Omental fat pad (tissue), 4 donors: ENCODE measurements around the gene KRT76. TPM values are rescaled to one million over a fixed set of nuclear protein-coding genes. Genes with fewer than 3 reads are reported as not detected.
"Not testable (repeated sequence)": the region's sequence is repeated elsewhere in the genome, so short reads cannot be mapped to it uniquely, and the experiment has no call there.

Experiments used
- ATAC-seq: fragments of 150-250 bp; one replicate; pipeline ENCODE4 v1.9.1; 2016; ENCODE audit warnings: mild to moderate bottlenecking, moderate library complexity; ENCODE audit not compliant: low FRiP score
- DNase-seq: peaks from one replicate; pipeline ENCODE4 v3.0.0-alpha.2; 2019; ENCODE audit warnings: low spot score
- total RNA-seq, 4 donors: library from RNA; depleted of rRNA; stranded (reverse); fragments of >200 nt; gene quantifications; one replicate each; pipeline ENCODE4 v1.1.0, GENCODE V29; 2016
- TF ChIP-seq, protein P1 (sequence below), 3 donors: fragments of 450-650 bp; IDR thresholded peaks; one replicate each; pipeline ENCODE4 v1.5.1; 2016 to 2017; ENCODE audit warnings: antibody characterized with exemption in 3 of 3, mild to moderate bottlenecking in 3 of 3, moderate library complexity in 2 of 3

The KRT76 gene
- total RNA-seq, 4 donors from 2014 or later, result not detected

DNA sequence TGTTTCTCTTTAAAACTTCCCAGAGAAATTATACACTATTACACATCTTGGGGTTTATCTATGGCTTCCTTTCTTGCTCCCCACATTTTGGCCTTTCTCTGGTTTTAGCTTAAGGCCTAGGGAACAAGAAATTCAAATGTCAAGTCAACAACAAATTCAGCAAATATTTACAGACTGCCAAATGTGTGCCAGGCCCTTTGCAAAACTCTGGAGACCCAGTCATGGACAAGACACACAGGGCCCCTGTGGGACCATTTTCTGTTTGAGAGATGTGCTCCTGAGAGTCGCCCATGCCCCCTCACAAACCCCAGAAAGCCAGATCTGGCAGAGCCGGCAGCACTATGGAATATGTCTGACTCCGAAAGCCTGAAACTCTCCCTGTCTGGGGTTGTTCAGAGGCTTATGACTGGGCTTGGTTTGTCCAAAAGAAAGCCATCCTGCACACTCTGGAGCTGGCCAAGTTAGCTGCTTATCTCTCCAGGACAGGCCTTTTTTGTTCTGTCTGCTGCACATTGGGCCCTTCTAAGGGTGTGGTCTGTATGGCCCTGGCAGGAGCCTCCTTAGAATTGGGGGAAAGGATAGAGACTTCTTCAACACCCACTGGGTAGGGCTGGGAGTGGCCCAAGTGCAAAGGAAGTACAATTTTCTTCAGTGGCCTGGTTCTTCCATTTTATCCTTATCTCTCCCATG is 19.8 kb upstream of the KRT76 start:
- DNase-seq, result no peak
- no peak for ATAC-seq
- TF ChIP-seq, protein P1, sequence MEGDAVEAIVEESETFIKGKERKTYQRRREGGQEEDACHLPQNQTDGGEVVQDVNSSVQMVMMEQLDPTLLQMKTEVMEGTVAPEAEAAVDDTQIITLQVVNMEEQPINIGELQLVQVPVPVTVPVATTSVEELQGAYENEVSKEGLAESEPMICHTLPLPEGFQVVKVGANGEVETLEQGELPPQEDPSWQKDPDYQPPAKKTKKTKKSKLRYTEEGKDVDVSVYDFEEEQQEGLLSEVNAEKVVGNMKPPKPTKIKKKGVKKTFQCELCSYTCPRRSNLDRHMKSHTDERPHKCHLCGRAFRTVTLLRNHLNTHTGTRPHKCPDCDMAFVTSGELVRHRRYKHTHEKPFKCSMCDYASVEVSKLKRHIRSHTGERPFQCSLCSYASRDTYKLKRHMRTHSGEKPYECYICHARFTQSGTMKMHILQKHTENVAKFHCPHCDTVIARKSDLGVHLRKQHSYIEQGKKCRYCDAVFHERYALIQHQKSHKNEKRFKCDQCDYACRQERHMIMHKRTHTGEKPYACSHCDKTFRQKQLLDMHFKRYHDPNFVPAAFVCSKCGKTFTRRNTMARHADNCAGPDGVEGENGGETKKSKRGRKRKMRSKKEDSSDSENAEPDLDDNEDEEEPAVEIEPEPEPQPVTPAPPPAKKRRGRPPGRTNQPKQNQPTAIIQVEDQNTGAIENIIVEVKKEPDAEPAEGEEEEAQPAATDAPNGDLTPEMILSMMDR (IDR thresholded peaks at IDR 0.05), result no peak

DNA sequence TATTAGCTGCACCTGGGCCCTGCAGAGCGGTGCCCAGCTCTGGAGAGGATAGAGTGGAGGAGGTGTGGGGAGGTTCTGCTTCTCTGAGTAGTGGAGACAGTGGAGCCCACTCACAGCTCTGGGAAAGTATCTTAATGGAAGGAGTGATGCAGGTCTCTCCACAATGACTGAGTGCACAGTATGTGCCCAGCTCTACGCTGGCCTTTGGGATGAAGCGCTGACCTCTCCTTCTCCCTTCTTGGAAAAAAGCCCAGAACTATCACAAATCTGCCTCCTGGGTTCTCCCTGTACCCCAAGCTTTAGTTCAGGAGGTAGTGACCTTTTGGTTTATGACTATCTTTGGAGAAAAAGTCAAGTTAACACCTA is 19.3 kb upstream of the KRT76 start:
- DNase-seq (no peak), ATAC-seq (no peak)
- TF ChIP-seq, protein P1 (IDR thresholded peaks at IDR 0.05), result no peak

DNA sequence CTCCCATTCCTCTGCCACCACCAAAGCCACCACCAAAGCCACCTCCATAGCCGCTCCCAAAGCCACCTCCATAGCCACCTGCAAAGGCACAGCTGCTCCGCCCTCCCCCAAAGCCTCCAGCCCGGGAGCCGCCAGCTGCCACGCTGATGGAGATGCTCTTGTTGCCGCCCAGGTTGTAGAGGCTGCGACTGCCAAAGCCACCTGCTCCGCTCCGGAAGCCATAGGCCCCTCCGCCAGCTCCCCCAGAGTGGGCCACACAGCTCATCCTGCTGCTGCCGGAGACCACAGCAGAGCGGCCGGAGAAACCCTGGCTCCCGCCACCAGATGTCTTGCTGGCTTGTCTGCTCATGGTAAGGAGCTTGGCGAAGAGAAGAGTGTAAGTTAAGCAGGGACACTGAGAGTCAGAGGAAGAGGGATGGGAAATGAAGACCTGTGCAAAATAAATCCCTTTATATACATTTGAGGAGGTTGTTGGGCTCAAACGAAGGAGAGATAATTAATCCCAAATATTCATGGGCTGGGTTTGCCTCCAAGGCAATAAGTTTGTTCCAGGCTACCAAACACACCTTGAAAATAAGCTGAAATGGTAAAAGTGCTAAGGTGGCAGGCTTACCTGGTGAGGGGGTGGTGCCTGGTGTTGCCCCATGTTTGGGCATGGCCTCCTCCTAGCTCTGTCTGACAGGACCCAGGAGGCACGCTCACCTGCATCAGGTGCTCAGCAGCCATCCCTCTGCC is 18.7 kb upstream of the KRT76 start, which contains the start of gene KRT3:
Gene KRT3 (minus strand): TSS at position 424 of the 735 bp plus-strand sequence. CDS start 75 bp downstream, at position 349.
- ATAC-seq, result no peak
- TF ChIP-seq, protein P1 (IDR thresholded peaks at IDR 0.05), result no peak
- no peak for DNase-seq

DNA sequence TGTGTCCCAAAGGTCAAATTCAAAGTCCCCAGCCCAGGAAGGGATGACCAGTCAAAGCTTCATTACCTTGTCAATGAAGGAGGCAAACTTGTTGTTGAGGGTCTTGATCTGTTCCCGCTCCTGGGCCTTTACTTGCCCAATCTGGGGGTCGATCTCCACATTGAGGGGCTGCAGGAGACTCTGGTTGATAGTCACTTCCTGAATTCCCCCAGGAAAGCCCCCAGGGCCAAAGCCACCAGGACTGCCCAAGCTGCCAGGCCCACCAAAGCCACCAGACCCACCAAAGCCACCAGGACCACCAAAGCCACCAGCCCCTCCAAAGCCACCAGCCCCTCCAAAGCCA is 18.2 kb upstream of the KRT76 start:
- not testable (repeated sequence) for DNase-seq, ATAC-seq

DNA sequence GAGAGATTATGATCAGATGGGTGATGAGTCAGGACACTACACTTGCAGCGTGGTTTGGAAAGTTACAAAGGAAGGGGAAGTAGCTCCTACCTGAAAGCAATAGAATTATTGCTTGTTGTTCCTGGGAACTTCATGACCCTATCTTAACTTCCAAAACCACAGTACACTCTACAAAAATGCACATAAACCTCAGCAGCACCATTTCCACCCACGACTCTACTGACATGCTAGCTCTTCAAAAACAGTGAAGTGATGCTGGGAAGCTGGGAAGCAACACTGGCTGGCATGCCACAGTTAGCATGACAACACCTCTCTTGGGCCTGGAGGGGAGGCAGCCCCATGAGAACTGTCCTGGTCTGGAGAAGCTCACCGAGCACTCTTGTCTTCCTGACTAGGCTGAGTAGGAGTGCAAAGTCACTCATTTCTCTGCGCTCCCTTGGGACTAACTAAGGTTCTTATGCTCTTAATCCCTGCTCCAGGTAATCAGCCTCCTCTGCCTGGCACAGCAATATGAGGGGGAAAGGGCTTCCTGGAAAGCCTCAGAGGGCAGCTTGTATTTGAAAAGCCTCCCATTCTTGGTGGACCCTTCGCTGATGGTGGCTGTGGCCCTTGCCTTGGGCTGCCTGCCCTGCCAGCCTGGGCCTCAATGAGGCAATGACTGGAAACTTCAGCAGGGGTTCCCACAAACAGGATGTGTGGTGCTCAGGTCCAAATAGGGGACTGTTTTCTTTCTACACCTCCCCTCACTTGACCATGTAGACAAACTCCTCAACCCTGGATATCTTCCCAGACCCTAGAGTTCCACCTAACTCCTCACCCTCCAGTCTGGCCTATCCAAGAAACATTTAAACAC is 17.6 kb upstream of the KRT76 start:
- TF ChIP-seq, protein P1 (IDR thresholded peaks at IDR 0.05), result no peak
- no peak for ATAC-seq
- DNase-seq, result no peak

DNA sequence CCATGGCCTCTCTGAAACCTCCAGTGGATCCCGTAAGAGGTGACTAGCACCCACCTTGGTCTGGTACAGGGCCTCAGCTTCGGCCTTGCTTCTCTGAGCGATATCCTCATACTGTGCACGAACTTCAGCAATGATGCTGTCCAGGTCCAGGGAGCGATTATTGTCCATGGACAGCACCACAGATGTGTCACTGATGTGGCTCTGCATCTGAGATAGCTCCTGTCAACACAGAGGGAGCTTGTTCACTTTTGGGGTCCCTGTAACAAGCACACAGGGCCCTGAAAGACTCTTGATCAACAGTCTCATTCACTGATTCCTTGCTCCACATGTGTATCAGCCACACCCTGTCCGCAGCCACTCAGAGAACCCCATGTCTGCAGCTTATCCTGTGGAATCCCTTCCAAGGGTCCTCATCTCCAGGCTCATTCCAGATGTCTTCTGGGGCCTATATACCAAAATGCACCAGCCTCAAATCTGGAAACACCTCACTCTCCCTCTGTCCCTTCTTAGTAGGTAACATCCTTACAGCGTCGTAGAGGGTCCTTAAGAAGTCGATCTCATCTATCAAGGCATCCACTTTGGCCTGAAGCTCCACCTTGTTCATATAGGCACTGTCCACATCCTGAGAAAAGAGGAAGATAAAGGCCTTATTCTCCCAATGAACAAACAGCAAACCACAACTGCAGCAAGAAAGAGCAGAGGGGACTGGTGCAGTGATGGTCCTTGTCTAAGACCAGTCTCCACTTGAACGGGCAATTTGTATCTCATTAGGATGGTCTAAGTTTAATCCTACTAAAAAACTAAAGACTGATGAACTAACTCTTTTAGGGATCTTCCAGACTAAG is 15.3 kb upstream of the KRT76 start:
- no peak for ATAC-seq
- TF ChIP-seq, protein P1 (IDR thresholded peaks at IDR 0.05), result no peak
- no peak for DNase-seq
